Neural cell (in vitro differentiated cells): ENCODE data around the gene B4GALT4.

Experiments
- EP300 ChIP-seq: fragments of 450-650 bp; conservative IDR thresholded peaks from 2 replicates; pipeline ENCODE4 v1.6.1; 2014; ENCODE audit warnings: antibody characterized with exemption, mild to moderate bottlenecking, moderate library complexity; ENCODE audit not compliant: poor library complexity, severe bottlenecking
- EZH2 ChIP-seq: fragments of 200-600, 300-800 bp; shearing (Covaris generic), sonication (generic); IDR thresholded peaks from 2 replicates; pipeline ENCODE4 v1.6.1; 2014; ENCODE audit warnings: antibody characterized with exemption, low read length, borderline replicate concordance, mild to moderate bottlenecking; ENCODE audit not compliant: insufficient read depth, poor library complexity, severe bottlenecking
- MXI1 ChIP-seq: fragments of 450-650 bp; conservative IDR thresholded peaks from 2 replicates; pipeline ENCODE4 v1.6.1; 2014; ENCODE audit warnings: antibody characterized with exemption, mild to moderate bottlenecking; ENCODE audit not compliant: poor library complexity, severe bottlenecking
- POLR2AphosphoS5 ChIP-seq: IDR thresholded peaks from 2 replicates; pipeline ENCODE4 v1.6.1; 2012
- SMC3 ChIP-seq: fragments of 450-650 bp; conservative IDR thresholded peaks from 2 replicates; pipeline ENCODE4 v1.6.1; 2014; ENCODE audit warnings: antibody characterized with exemption, mild to moderate bottlenecking, moderate library complexity; ENCODE audit not compliant: poor library complexity
- TAF1 ChIP-seq: IDR thresholded peaks from 2 replicates; pipeline ENCODE4 v1.6.1; 2012; ENCODE audit warnings: low read depth
- TF ChIP-seq, protein P1 (sequence below): fragments of 450-650 bp; IDR thresholded peaks from 2 replicates; pipeline ENCODE4 v1.5.1; 2014; ENCODE audit warnings: antibody characterized with exemption, mild to moderate bottlenecking, moderate library complexity; ENCODE audit not compliant: poor library complexity, severe bottlenecking
- TF ChIP-seq, protein P2 (sequence below): IDR thresholded peaks from 2 replicates; pipeline ENCODE4 v1.6.1; 2012; ENCODE audit warnings: borderline replicate concordance

DNA sequence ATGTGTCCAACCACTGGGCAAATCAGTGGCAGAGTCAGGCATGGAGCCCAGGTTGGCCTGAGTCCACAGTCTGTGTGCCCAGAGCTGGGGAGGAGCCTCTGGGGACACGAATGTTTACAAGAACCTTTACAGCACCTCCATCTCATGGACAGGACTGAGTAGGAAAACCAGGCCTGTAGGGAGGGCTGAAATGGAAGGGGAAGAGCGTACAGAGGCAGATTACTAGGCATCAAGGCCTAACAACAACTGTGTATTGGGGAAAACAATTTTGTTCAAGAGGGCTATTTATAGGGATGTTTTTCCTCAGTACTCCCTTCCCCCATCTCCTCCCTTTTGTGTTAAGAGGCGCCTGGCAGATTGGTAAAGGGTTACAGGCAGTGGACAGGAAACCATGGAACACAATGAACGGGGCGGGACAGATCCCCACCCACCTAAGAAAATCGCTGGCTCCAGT, 38.5 kb upstream of the B4GALT4 start:
- TF ChIP-seq EZH2 (no peak), POLR2AphosphoS5 (no peak), MXI1 (no peak), EP300 (no peak), SMC3 (no peak), TAF1 (no peak)
- TF ChIP-seq, protein P1, sequence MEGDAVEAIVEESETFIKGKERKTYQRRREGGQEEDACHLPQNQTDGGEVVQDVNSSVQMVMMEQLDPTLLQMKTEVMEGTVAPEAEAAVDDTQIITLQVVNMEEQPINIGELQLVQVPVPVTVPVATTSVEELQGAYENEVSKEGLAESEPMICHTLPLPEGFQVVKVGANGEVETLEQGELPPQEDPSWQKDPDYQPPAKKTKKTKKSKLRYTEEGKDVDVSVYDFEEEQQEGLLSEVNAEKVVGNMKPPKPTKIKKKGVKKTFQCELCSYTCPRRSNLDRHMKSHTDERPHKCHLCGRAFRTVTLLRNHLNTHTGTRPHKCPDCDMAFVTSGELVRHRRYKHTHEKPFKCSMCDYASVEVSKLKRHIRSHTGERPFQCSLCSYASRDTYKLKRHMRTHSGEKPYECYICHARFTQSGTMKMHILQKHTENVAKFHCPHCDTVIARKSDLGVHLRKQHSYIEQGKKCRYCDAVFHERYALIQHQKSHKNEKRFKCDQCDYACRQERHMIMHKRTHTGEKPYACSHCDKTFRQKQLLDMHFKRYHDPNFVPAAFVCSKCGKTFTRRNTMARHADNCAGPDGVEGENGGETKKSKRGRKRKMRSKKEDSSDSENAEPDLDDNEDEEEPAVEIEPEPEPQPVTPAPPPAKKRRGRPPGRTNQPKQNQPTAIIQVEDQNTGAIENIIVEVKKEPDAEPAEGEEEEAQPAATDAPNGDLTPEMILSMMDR = no peak
- TF ChIP-seq, protein P2, sequence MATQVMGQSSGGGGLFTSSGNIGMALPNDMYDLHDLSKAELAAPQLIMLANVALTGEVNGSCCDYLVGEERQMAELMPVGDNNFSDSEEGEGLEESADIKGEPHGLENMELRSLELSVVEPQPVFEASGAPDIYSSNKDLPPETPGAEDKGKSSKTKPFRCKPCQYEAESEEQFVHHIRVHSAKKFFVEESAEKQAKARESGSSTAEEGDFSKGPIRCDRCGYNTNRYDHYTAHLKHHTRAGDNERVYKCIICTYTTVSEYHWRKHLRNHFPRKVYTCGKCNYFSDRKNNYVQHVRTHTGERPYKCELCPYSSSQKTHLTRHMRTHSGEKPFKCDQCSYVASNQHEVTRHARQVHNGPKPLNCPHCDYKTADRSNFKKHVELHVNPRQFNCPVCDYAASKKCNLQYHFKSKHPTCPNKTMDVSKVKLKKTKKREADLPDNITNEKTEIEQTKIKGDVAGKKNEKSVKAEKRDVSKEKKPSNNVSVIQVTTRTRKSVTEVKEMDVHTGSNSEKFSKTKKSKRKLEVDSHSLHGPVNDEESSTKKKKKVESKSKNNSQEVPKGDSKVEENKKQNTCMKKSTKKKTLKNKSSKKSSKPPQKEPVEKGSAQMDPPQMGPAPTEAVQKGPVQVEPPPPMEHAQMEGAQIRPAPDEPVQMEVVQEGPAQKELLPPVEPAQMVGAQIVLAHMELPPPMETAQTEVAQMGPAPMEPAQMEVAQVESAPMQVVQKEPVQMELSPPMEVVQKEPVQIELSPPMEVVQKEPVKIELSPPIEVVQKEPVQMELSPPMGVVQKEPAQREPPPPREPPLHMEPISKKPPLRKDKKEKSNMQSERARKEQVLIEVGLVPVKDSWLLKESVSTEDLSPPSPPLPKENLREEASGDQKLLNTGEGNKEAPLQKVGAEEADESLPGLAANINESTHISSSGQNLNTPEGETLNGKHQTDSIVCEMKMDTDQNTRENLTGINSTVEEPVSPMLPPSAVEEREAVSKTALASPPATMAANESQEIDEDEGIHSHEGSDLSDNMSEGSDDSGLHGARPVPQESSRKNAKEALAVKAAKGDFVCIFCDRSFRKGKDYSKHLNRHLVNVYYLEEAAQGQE = no peak
